Measurements from ENCODE around the gene LCE1A. TPM values are rescaled to one million over a fixed set of nuclear protein-coding genes. Genes with fewer than 3 reads are reported as not detected.

Gene LCE1A, protein sequence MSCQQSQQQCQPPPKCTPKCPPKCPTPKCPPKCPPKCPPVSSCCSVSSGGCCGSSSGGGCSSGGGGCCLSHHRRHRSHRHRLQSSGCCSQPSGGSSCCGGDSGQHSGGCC
- total RNA-seq = not detected
- not detected for polyA plus RNA-seq

DNA sequence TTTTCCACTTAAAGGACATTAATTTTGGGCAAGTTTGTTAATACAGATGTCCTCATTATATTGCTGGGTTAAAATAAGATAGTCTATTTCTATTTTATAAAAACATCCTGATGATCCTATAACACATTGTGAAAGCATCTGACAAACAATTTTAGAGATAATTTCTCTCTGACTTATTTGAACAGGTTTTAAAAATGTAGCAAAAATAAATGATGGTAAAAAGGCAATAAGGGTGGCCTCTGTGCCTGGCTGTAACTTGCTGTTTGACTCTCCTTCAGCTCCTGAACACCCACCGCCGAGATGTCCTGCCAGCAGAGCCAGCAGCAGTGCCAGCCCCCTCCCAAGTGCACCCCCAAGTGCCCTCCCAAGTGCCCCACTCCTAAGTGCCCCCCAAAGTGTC is at the start of gene LCE1A:
TSS of gene LCE1A (plus strand) at position 301 of the 400 bp plus-strand sequence. CDS start at position 301, 0 bp downstream.
- Histone ChIP-seq H3K4me1 (ENCODE audit: insufficient read depth, low read length) (no peaks in the 10 kb centered on the region), H3K9me3 (ENCODE audit: control insufficient read depth in 1 of 2, low read length in 2 of 2) (no peaks in the 10 kb centered on the region), H3K36me3 (ENCODE audit: insufficient read depth, low read length) (no peaks in the 10 kb centered on the region), H3K4me3 (ENCODE audit: low read length in 2 of 2) (no peak within 1 kb of the TSS), H3K27me3 (ENCODE audit: insufficient read depth, low read length) (no peaks in the 10 kb centered on the region), H3K27ac (ENCODE audit: low read depth, low read length) (no peak within 1 kb of the TSS)
- Mint-ChIP-seq H3K27me3 (peaks cover 19 to 26% of the 10 kb centered on the region in 2 donors), H3K4me1 (no peaks in the 10 kb centered on the region), H3K36me3 (no peaks in the 10 kb centered on the region), H3K4me3 (no peak within 1 kb of the TSS), H3K9me3 (peaks cover 0 to 5% (median 0%) of the 10 kb centered on the region in 8 donors), H3K27ac (no peak within 1 kb of the TSS)
- intact Hi-C loops (cut with micrococcal nuclease) = no loop called here
- ChIA-PET CTCF (ENCODE audit: partially characterized antibody) (no interaction called here), POLR2A (ENCODE audit: partially characterized antibody) (no interaction called here)
- DNase-seq = no peak

DNA sequence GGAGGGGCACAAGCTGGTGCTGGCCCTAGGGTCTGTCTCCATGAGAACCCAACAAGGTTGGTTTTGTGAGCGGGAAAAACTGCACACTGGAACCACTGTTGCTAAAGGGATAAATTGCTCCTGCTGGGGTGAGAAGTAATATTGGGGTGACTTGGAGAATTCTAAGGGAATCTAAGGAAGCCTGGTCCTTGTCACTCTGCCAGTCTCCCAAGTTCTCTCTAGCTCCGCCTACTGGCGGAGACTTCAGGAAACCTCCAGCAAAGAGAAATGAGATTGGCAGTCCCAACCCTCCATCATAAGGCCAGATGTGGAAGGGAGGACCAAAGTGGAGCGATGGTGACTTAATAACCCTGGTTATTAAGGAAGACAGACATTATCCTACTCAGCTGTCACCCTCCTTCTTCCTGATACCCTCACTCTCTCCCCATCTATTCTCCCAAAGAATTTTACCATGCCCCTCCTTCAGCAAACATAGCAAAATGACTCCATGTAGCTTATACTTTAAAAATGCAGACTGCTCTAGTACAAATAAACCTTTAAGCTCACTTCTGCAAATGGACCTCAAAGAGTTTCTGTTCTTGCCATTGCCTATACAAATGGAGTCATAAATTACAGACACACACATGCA is 49.6 kb upstream of the LCE1A start:
- Histone ChIP-seq H3K4me1 (ENCODE audit: insufficient read depth, low read length) (no peaks in the 10 kb centered on the region), H3K9me3 (ENCODE audit: control insufficient read depth in 1 of 2, low read length in 2 of 2) (no peaks in the 10 kb centered on the region), H3K27ac (ENCODE audit: low read depth, low read length) (no peak overlapping the region), H3K27me3 (ENCODE audit: insufficient read depth, low read length) (no peaks in the 10 kb centered on the region), H3K36me3 (ENCODE audit: insufficient read depth, low read length) (no peaks in the 10 kb centered on the region), H3K4me3 (ENCODE audit: low read length in 2 of 2) (no peak overlapping the region)
- no peaks in the 10 kb centered on the region for H3K36me3 Mint-ChIP-seq
- ChIA-PET CTCF (ENCODE audit: partially characterized antibody) (no interaction called here), POLR2A (ENCODE audit: partially characterized antibody) (no interaction called here)
- H3K27ac Mint-ChIP-seq = no peak overlapping the region
- no peak overlapping the region for H3K4me3 Mint-ChIP-seq
- H3K4me1 Mint-ChIP-seq = no peaks in the 10 kb centered on the region
- intact Hi-C loops (cut with micrococcal nuclease) = no loop called here
- peaks cover 0 to 7% (median 0%) of the 10 kb centered on the region in 8 donors for H3K9me3 Mint-ChIP-seq
- H3K27me3 Mint-ChIP-seq = peaks cover 14 to 17% of the 10 kb centered on the region in 2 donors
- DNase-seq = no peak

DNA sequence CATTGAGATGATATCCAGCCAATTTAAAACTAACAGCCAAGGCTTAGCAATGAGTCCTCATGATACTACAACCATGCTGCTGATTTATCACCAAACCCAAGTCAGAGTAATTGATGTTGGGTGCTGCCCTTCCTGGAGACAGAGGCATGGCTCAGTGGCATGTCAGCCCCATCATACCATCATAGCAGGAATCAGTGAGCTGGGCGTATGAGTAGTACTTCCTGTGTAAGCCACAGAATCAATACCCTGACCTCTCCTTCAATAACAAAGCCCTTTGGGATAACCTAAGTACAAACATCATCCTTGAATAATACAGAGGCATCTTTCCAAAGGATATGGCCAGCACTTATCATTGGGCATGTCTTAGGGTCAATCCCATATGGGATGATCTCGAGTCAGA is 44.2 kb upstream of the LCE1A start:
- POLR2A ChIA-PET (ENCODE audit: partially characterized antibody) = no interaction called here
- no peaks in the 10 kb centered on the region for H3K4me1 Mint-ChIP-seq
- intact Hi-C loops (cut with micrococcal nuclease) = no loop called here
- H3K36me3 Mint-ChIP-seq = no peaks in the 10 kb centered on the region
- H3K27ac ChIP-seq (ENCODE audit: low read depth, low read length) = no peak overlapping the region
- DNase-seq = no peak
- no peak overlapping the region for H3K4me3 Mint-ChIP-seq
- H3K27me3 ChIP-seq (ENCODE audit: insufficient read depth, low read length) = peaks cover 4% of the 10 kb centered on the region
- no peak overlapping the region for H3K27ac Mint-ChIP-seq
- peaks cover 13 to 44% of the 10 kb centered on the region in 2 donors for H3K27me3 Mint-ChIP-seq
- no peaks in the 10 kb centered on the region for H3K9me3 ChIP-seq (ENCODE audit: control insufficient read depth in 1 of 2, low read length in 2 of 2)
- no peaks in the 10 kb centered on the region for H3K4me1 ChIP-seq (ENCODE audit: insufficient read depth, low read length)
- H3K4me3 ChIP-seq (ENCODE audit: low read length in 2 of 2) = no peak overlapping the region
- H3K9me3 Mint-ChIP-seq = no peaks in the 10 kb centered on the region
- H3K36me3 ChIP-seq (ENCODE audit: insufficient read depth, low read length) = no peaks in the 10 kb centered on the region
- CTCF ChIA-PET (ENCODE audit: partially characterized antibody) = no interaction called here

DNA sequence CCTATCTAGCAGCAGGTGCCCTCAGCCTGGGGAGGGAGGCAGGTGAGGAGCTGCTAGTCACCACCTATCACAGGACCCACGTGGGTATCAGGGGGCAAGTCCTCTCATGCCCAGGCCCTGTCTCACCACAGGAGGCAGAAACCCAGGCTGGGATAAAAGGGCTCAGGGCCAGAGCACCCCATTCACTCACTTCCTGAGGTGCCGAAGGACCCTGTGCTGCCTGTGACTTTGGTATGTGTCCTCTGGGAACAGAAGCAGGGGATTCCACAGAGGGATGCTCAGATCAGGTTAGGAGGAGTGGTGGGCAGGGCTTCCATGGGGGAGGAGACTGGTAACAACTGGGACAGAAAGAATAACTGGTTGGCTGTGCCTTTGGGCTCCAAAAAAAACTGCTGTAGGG is 41.2 kb upstream of the LCE1A start, which contains the start of gene LCE1E:
TSS of gene LCE1E (plus strand) at position 181 of the 400 bp plus-strand sequence. CDS start 1,043 bp downstream, outside the sequence.
- Histone ChIP-seq H3K4me1 (ENCODE audit: insufficient read depth, low read length) (no peaks in the 10 kb centered on the region), H3K27ac (ENCODE audit: low read depth, low read length) (no peak within 1 kb of the TSS), H3K27me3 (ENCODE audit: insufficient read depth, low read length) (peaks cover 4% of the 10 kb centered on the region), H3K36me3 (ENCODE audit: insufficient read depth, low read length) (no peaks in the 10 kb centered on the region), H3K9me3 (ENCODE audit: control insufficient read depth in 1 of 2, low read length in 2 of 2) (no peaks in the 10 kb centered on the region), H3K4me3 (ENCODE audit: low read length in 2 of 2) (no peak within 1 kb of the TSS)
- Mint-ChIP-seq H3K4me1 (no peaks in the 10 kb centered on the region), H3K36me3 (no peaks in the 10 kb centered on the region), H3K27ac (no peak within 1 kb of the TSS), H3K4me3 (no peak within 1 kb of the TSS), H3K9me3 (no peaks in the 10 kb centered on the region), H3K27me3 (peaks cover 15 to 46% of the 10 kb centered on the region in 2 donors)
- ChIA-PET CTCF (ENCODE audit: partially characterized antibody) (no interaction called here), POLR2A (ENCODE audit: partially characterized antibody) (no interaction called here)
- no peak for DNase-seq
- intact Hi-C loops (cut with micrococcal nuclease) = no loop called here

DNA sequence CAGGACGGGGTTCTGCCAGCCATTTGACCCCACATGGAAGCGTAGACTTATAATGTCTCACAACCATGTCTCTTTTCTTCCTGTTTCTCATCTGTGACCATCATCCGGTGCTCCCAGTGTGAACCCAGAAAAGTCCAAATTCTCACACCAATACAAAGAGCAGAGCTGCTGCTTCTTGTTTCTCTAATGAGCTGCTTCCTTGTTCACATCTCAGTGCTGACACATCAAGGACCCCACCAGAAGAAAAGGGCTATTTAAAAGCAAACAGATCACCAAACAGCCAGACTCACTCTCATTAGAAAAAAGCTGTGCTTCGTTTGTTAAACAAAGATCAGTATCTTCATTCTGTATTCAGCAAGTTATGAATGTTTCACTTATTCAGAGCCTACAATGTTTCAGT is 31.6 kb upstream of the LCE1A start:
- ChIA-PET CTCF (ENCODE audit: partially characterized antibody) (no interaction called here), POLR2A (ENCODE audit: partially characterized antibody) (no interaction called here)
- Mint-ChIP-seq H3K36me3 (no peaks in the 10 kb centered on the region), H3K4me3 (no peak overlapping the region), H3K4me1 (no peaks in the 10 kb centered on the region), H3K9me3 (peaks cover 0 to 1% (median 0%) of the 10 kb centered on the region in 8 donors), H3K27me3 (peaks cover 5 to 18% of the 10 kb centered on the region in 2 donors), H3K27ac (no peak overlapping the region)
- intact Hi-C loops (cut with micrococcal nuclease) = no loop called here
- Histone ChIP-seq H3K4me1 (ENCODE audit: insufficient read depth, low read length) (no peaks in the 10 kb centered on the region), H3K36me3 (ENCODE audit: insufficient read depth, low read length) (no peaks in the 10 kb centered on the region), H3K27me3 (ENCODE audit: insufficient read depth, low read length) (no peaks in the 10 kb centered on the region), H3K9me3 (ENCODE audit: control insufficient read depth in 1 of 2, low read length in 2 of 2) (no peaks in the 10 kb centered on the region), H3K27ac (ENCODE audit: low read depth, low read length) (no peak overlapping the region), H3K4me3 (ENCODE audit: low read length in 2 of 2) (no peak overlapping the region)
- no peak for DNase-seq

DNA sequence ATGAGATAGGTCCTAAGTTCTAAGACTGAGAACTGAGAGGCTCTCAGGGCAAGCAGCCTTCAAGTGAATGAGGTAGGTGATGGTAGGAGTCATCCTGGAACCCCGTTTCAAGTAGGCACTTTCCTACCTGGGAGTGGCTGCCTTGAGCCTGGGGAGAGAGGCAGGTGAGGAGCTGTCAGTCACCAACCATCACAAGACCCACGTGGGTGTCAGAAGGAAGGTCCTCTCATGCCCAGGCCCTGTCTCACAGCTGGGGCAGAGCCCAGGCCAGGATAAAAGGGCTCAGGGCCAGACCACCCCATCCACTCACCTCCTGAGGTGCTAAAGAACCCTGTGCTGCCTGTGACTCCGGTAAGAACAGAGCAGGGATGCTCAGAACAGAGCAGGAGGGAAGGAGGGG is 30.9 kb upstream of the LCE1A start, which contains the start of gene LCE1D:
TSS of gene LCE1D (plus strand) at position 301 of the 400 bp plus-strand sequence. CDS start 1,074 bp downstream, outside the sequence.
- H3K27me3 Mint-ChIP-seq = peaks cover 11 to 13% of the 10 kb centered on the region in 2 donors
- no peak within 1 kb of the TSS for H3K27ac ChIP-seq (ENCODE audit: low read depth, low read length)
- intact Hi-C loops (cut with micrococcal nuclease) = no loop called here
- H3K36me3 ChIP-seq (ENCODE audit: insufficient read depth, low read length) = no peaks in the 10 kb centered on the region
- no peak within 1 kb of the TSS for H3K4me3 Mint-ChIP-seq
- H3K9me3 Mint-ChIP-seq = peaks cover 0 to 2% (median 0%) of the 10 kb centered on the region in 8 donors
- H3K4me3 ChIP-seq (ENCODE audit: low read length in 2 of 2) = no peak within 1 kb of the TSS
- H3K4me1 ChIP-seq (ENCODE audit: insufficient read depth, low read length) = no peaks in the 10 kb centered on the region
- no peaks in the 10 kb centered on the region for H3K9me3 ChIP-seq (ENCODE audit: control insufficient read depth in 1 of 2, low read length in 2 of 2)
- H3K36me3 Mint-ChIP-seq = no peaks in the 10 kb centered on the region
- H3K4me1 Mint-ChIP-seq = no peaks in the 10 kb centered on the region
- ChIA-PET POLR2A (ENCODE audit: partially characterized antibody) (no interaction called here), CTCF (ENCODE audit: partially characterized antibody) (no interaction called here)
- H3K27ac Mint-ChIP-seq = no peak within 1 kb of the TSS
- no peaks in the 10 kb centered on the region for H3K27me3 ChIP-seq (ENCODE audit: insufficient read depth, low read length)
- DNase-seq = no peak

DNA sequence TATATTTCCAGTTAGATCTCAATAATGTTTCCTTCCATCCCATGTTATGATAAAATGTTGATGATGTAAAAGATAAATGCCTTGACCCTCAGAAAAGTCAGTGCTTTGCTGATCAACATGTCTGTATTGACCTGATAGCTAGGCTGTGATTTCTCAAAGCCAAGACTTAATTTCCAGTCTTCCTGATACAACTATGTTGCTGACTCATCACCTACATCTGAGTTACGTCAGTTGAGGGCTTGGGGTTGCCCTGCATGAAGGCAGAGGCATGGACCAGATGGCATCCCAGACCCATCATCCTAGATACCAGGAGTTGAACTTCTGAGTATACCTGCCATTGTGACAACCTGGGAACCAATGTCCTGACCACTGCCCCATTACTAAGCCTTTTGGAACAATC is 25.9 kb upstream of the LCE1A start:
- Histone ChIP-seq H3K27ac (ENCODE audit: low read depth, low read length) (no peak overlapping the region), H3K27me3 (ENCODE audit: insufficient read depth, low read length) (no peaks in the 10 kb centered on the region), H3K4me1 (ENCODE audit: insufficient read depth, low read length) (no peaks in the 10 kb centered on the region), H3K36me3 (ENCODE audit: insufficient read depth, low read length) (no peaks in the 10 kb centered on the region), H3K4me3 (ENCODE audit: low read length in 2 of 2) (no peak overlapping the region), H3K9me3 (ENCODE audit: control insufficient read depth in 1 of 2, low read length in 2 of 2) (no peaks in the 10 kb centered on the region)
- DNase-seq = no peak
- H3K27ac Mint-ChIP-seq = no peak overlapping the region
- intact Hi-C loops (cut with micrococcal nuclease) = no loop called here
- CTCF ChIA-PET (ENCODE audit: partially characterized antibody) = no interaction called here
- peaks cover 27% of the 10 kb centered on the region in 2 donors for H3K27me3 Mint-ChIP-seq
- H3K4me3 Mint-ChIP-seq = no peak overlapping the region
- H3K4me1 Mint-ChIP-seq = no peaks in the 10 kb centered on the region
- H3K9me3 Mint-ChIP-seq = peaks cover 0 to 2% (median 0%) of the 10 kb centered on the region in 8 donors
- H3K36me3 Mint-ChIP-seq = no peaks in the 10 kb centered on the region
- POLR2A ChIA-PET (ENCODE audit: partially characterized antibody) = no interaction called here

Data from CD4-positive, alpha-beta memory T cell (primary cell).